Keratinocyte (primary cell): ENCODE results near the gene MED26. TPM values are rescaled to one million over a fixed set of nuclear protein-coding genes. Genes with fewer than 3 reads are reported as not detected.

Source experiments
- DNase-seq: peaks from one replicate; pipeline ENCODE4 v3.0.0-alpha.2; 2011; ENCODE audit warnings: low read depth, missing footprints, low spot score
- FAIRE-seq: peaks from 2 replicates; lab custom pipeline; 2011; peaks lifted over from hg19 to GRCh38; lab: Jason Lieb, UNC
- H2AFZ ChIP-seq: 2 replicates; pipeline ENCODE4 v1.6.0; 2012; ENCODE audit warnings: low read length, control low read depth, inconsistent platforms; ENCODE audit not compliant: control insufficient read depth
- H3K27ac ChIP-seq: 2 replicates; pipeline ENCODE4 v1.5.1; 2011; ENCODE audit warnings: low read length; ENCODE audit not compliant: control insufficient read depth, insufficient read depth
- H3K27me3 ChIP-seq: 3 replicates; pipeline ENCODE4 v1.6.0; 2011; ENCODE audit warnings: low read length; ENCODE audit not compliant: control insufficient read depth, insufficient read depth; ENCODE audit errors: extremely low read depth
- H3K36me3 ChIP-seq, 2 experiments: 2 replicates in 1 of 2; 3 replicates in 1 of 2; pipeline ENCODE4 v1.5.1; 2011; ENCODE audit warnings: low read length in 2 of 2, mild to moderate bottlenecking in 1 of 2; ENCODE audit not compliant: control insufficient read depth in 2 of 2, insufficient read depth in 2 of 2; ENCODE audit errors: extremely low read depth in 1 of 2
- H3K4me1 ChIP-seq: 3 replicates; pipeline ENCODE4 v1.5.1; 2011; ENCODE audit warnings: low read length; ENCODE audit not compliant: control insufficient read depth, insufficient read depth; ENCODE audit errors: extremely low read depth
- H3K4me2 ChIP-seq: 3 replicates; pipeline ENCODE4 v1.6.0; 2011; ENCODE audit warnings: low read depth, low read length; ENCODE audit not compliant: control insufficient read depth, insufficient read depth; ENCODE audit errors: extremely low read depth
- H3K4me3 ChIP-seq, 3 experiments: fragments of 200-600 bp in 1 of 3; sonication (generic) in 1 of 3; 2 replicates in 2 of 3; 3 replicates in 1 of 3; pipeline ENCODE4 v1.5.1; 2011 to 2016; ENCODE audit warnings: low read length in 3 of 3, mild to moderate bottlenecking in 3 of 3, control low read depth in 2 of 3, inconsistent platforms in 1 of 3, low read depth in 1 of 3, mixed read lengths in 1 of 3, mixed run types in 1 of 3, moderate library complexity in 1 of 3; ENCODE audit not compliant: control insufficient read depth in 2 of 3, insufficient read depth in 2 of 3; ENCODE audit errors: extremely low read depth in 1 of 3
- H3K79me2 ChIP-seq: 2 replicates; pipeline ENCODE4 v1.6.0; 2012; ENCODE audit warnings: low read length; ENCODE audit not compliant: control insufficient read depth, insufficient read depth
- H3K9ac ChIP-seq: 3 replicates; pipeline ENCODE4 v1.6.0; 2011; ENCODE audit warnings: low read length; ENCODE audit not compliant: control insufficient read depth, insufficient read depth; ENCODE audit errors: extremely low read depth
- H3K9me1 ChIP-seq: 3 replicates; pipeline ENCODE4 v1.6.0; 2011; ENCODE audit warnings: low read length; ENCODE audit not compliant: control insufficient read depth, insufficient read depth; ENCODE audit errors: extremely low read depth
- H3K9me3 ChIP-seq: 2 replicates; pipeline ENCODE4 v1.5.1; 2012; ENCODE audit warnings: low read depth, low read length; ENCODE audit not compliant: control insufficient read depth
- H4K20me1 ChIP-seq: 3 replicates; pipeline ENCODE4 v1.6.0; 2011; ENCODE audit warnings: low read length; ENCODE audit not compliant: control insufficient read depth, insufficient read depth; ENCODE audit errors: extremely low read depth
- EZH2 ChIP-seq: IDR thresholded peaks from one replicate; pipeline ENCODE4 v1.6.1; 2012; ENCODE audit warnings: inconsistent platforms, mild to moderate bottlenecking, low read length, moderate library complexity
- dilution Hi-C: fragments of 300-500 bp; cut with MboI; formaldehyde crosslinking; loops from one replicate; pipeline ENCODE4 v1.7.0; 2020; ENCODE audit warnings: low sequenced_read_pairs; ENCODE audit not compliant: extremely low pct_ligation_motif_present
- polyA plus RNA-seq, 5 experiments: library from polyadenylated mRNA; depleted of rRNA in 3 of 5; stranded (reverse) in 3 of 5; stranded (forward) in 1 of 5; unstranded in 1 of 5; fragments of >200 nt; gene quantifications; 1 replicate in 1 of 5; 2 replicates in 3 of 5; 3 replicates in 1 of 5; pipeline versions ENCODE4 v1.2.1 to v1.2.3, GENCODE V29; 2011 to 2012; ENCODE audit warnings: missing spikeins in 2 of 5, low read depth in 1 of 5, low replicate concordance in 1 of 5
- TF ChIP-seq, protein P1 (sequence below), 3 experiments: IDR thresholded peaks in 1 of 3; conservative IDR thresholded peaks in 1 of 3; optimal IDR thresholded peaks in 1 of 3; 2 replicates in 2 of 3; 3 replicates in 1 of 3; pipeline versions ENCODE3 to v1.5.1; 2011; ENCODE audit warnings: low read length in 3 of 3, mild to moderate bottlenecking in 3 of 3, moderate library complexity in 2 of 3, control low read depth in 1 of 3, inconsistent platforms in 1 of 3; ENCODE audit not compliant: insufficient read depth in 2 of 3; ENCODE audit errors: extremely low read depth in 1 of 3

MED26 gene
- polyA plus RNA-seq, 1 donor (not counting 4 experiments of a cell fraction or from before 2014, with no cell fraction given): 4.7 TPM

DNA sequence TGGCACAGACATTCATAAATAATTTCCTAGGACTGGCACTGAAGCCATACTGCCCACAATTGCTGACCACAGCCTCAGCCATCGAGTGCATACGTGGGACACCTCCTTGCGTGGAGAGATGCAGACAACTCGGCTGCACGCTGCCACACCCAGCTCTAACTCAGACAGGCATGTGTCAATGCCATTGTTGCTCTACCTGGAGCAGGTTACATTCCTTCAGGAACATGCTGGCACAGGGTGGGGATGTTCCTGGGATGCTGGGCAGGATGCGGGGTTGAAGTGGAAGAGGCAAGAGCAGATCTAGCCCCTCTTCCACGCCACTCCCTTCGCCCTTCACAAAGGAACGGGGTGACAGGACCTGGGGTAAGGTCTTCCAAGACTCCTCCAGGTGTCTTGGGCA is 31.6 kb downstream of the MED26 start:
- no peak for FAIRE-seq
- H3K9ac ChIP-seq: no peak overlapping the region
- H3K9me1 ChIP-seq: peaks cover 4% of the 10 kb centered on the region
- no peaks in the 10 kb centered on the region for H3K9me3 ChIP-seq
- H3K4me2 ChIP-seq: no peak overlapping the region
- no peak overlapping the region for H3K4me3 ChIP-seq
- dilution Hi-C loops: no loop called here
- TF ChIP-seq, protein P1, sequence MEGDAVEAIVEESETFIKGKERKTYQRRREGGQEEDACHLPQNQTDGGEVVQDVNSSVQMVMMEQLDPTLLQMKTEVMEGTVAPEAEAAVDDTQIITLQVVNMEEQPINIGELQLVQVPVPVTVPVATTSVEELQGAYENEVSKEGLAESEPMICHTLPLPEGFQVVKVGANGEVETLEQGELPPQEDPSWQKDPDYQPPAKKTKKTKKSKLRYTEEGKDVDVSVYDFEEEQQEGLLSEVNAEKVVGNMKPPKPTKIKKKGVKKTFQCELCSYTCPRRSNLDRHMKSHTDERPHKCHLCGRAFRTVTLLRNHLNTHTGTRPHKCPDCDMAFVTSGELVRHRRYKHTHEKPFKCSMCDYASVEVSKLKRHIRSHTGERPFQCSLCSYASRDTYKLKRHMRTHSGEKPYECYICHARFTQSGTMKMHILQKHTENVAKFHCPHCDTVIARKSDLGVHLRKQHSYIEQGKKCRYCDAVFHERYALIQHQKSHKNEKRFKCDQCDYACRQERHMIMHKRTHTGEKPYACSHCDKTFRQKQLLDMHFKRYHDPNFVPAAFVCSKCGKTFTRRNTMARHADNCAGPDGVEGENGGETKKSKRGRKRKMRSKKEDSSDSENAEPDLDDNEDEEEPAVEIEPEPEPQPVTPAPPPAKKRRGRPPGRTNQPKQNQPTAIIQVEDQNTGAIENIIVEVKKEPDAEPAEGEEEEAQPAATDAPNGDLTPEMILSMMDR (optimal IDR thresholded peaks at IDR 0.05 in 1 of 3, IDR thresholded peaks at IDR 0.05 in 1 of 3, conservative IDR thresholded peaks at IDR 0.05 in 1 of 3; ENCODE audit: extremely low read depth in 1 of 3, insufficient read depth in 2 of 3, low read length in 3 of 3): no peak
- TF ChIP-seq EZH2: no peak
- peaks cover 36% of the 10 kb centered on the region for H4K20me1 ChIP-seq
- H3K27ac ChIP-seq: no peak overlapping the region
- H3K4me1 ChIP-seq: peaks cover 21% of the 10 kb centered on the region
- H2AFZ ChIP-seq: no peak overlapping the region
- no peaks in the 10 kb centered on the region for H3K27me3 ChIP-seq
- peaks cover 3 to 5% of the 10 kb centered on the region in 2 experiments for H3K36me3 ChIP-seq
- no peak for DNase-seq
- H3K79me2 ChIP-seq: peaks cover 97% of the 10 kb centered on the region

DNA sequence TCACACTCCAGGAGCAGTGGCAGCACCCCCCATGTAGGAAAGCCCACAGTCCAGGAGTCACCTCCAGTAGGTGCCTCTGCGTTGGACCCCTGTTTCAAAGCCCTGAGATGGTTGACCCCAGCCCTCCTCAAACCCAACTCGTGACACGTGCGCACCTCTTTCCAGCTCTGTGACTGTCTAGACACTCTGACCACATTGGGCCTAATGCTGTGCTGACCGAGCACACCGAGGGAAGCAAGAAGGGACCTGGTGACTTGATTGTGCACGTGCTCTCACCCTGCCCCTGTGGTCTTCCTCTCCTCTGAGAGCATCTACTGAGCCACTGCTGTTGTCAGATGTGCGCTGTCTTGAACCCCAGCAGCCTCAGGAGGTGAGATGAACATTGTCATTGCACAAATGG is 32.9 kb downstream of the MED26 start:
- TF ChIP-seq EZH2: no peak
- TF ChIP-seq, protein P1 (optimal IDR thresholded peaks at IDR 0.05 in 1 of 3, IDR thresholded peaks at IDR 0.05 in 1 of 3, conservative IDR thresholded peaks at IDR 0.05 in 1 of 3; ENCODE audit: extremely low read depth in 1 of 3, insufficient read depth in 2 of 3, low read length in 3 of 3): no peak
- Histone ChIP-seq H2AFZ (no peak overlapping the region), H3K4me2 (no peak overlapping the region), H4K20me1 (peaks cover 40% of the 10 kb centered on the region), H3K4me1 (peaks cover 21% of the 10 kb centered on the region), H3K9me3 (no peaks in the 10 kb centered on the region), H3K4me3 (no peak overlapping the region), H3K9me1 (peaks cover 4% of the 10 kb centered on the region), H3K79me2 (peaks cover 94% of the 10 kb centered on the region), H3K9ac (no peak overlapping the region), H3K36me3 (peaks cover 3 to 5% of the 10 kb centered on the region in 2 experiments), H3K27me3 (no peaks in the 10 kb centered on the region), H3K27ac (no peak overlapping the region)
- dilution Hi-C loops: no loop called here
- DNase-seq (no peak), FAIRE-seq (no peak)
